Middle frontal gyrus (tissue), 1 donor: Measurements from ENCODE around the gene ACAT2.
"Not testable (repeated sequence)": the region's sequence is repeated elsewhere in the genome, so short reads cannot be mapped to it uniquely, and the experiment has no call there.

Experiments used
- DNase-seq: peaks from one replicate; pipeline ENCODE4 v3.0.0-alpha.2; 2015; ENCODE audit warnings: low spot score; ENCODE audit errors: extremely low spot score

Gene ACAT2

GRCh38 chr6:159761873-159762680 is at the start of gene ACAT2:
ACAT2 (plus strand) TSS chr6:159762045; CDS start chr6:159762088, 43 bp downstream.
- peak; percentile 97 for DNase-seq

DNA sequence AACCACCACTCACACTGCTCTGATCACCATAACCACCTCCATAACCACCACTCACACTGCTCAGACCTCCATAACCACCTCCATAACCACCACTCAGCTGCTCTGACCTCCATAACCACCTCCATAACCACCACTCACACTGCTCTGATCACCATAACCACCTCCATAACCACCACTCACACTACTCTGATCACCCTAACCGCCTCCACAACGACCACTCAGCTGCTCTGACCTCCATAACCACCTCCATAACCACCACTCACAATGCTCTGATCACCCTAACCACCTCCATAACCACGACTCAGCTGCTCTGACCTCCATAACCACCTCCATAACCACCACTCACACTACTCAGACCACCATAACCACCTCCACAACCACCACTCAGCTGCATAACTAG is 49.5 kb upstream of the ACAT2 start:
- DNase-seq: not testable (repeated sequence)

GRCh38 chr6:159713984-159714383 is 47.9 kb upstream of the ACAT2 start:
- DNase-seq: no peak

DNA sequence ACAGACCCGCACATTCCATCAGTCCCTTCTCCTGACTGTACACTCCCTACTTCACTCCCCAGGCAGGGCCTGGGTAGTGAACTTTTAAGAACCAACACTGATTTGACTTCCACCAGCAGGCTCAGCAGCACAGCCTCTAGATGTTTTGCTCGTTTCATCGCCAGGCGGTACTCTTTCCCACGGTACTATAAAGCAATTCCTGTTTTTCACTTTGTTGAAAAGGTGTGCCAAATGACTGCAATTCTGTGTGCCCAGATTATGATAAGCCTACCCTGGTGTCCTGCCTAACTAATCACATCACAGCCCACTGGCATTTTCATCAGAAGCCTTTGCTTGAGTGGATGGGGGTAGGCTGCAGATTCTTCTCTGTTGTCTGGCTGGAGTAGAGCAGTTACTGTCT is 47.4 kb upstream of the ACAT2 start:
- no peak for DNase-seq

- DNase-seq: no peak
Measured at GRCh38 chr6:159715166-159715565, 46.7 kb upstream of the ACAT2 start.

GRCh38 chr6:159715605-159716004 is 46.2 kb upstream of the ACAT2 start:
- DNase-seq: no peak

DNA sequence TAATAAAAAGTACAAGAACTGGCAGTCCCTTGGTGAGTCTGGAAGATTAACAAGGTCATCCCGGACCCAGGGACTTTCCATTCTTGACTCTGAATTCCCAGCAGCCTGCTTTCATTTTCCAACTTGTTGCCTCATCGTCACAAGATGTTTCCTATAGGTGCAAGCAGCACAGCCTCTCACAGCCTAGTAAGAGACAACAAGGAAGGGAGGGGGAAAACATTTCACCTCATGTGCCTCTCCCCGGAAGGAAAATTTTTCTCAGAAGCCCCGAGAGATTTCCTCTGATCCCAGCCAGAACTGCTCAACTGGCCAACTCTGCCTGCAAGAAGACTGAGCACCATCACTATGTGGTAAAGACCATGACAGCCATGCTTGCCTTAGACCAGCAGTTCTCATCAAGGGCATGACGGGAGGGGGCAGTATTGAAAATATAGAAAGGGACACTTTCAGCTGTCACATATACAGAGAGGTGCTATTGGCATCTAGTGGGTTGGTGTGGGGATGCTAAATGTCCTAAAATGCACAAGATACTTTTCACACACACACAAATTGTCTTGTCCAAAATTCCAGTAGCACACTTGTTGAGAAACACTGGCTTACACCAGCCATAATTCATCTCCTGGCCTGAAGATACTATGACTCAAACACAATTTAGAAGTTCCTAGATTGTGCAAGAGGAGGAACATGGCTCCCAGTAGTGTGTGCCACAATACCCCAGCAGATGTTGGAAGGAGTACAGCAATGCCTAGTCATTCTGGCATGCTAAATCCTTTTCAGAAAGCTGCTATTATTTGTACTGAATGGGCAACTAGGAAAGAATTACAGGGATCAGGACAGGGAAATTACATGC is 45.4 kb upstream of the ACAT2 start:
- DNase-seq: no peak

- no peak for DNase-seq
Measured at GRCh38 chr6:159718634-159719033, 43.2 kb upstream of the ACAT2 start.

DNA sequence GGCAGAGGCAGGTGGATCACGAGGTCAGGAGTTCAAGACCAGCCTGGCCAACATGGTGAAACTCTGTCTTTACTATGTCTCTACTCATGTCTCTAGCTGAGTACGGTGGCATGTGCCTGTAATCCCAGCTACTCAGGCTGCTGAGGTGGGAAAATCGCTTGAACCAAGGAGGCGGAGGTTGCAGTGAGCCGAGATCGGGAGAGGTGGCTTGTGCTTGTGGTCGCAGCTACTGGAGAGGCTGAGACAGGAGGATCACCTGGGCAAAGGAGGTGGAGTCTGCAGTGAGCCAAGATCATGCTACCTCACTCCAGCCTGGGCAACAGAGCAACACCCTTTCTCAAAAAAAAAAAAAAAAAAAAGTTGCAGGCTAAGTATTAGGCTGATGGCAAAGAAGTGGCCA is 42.6 kb upstream of the ACAT2 start:
- no peak for DNase-seq

DNA sequence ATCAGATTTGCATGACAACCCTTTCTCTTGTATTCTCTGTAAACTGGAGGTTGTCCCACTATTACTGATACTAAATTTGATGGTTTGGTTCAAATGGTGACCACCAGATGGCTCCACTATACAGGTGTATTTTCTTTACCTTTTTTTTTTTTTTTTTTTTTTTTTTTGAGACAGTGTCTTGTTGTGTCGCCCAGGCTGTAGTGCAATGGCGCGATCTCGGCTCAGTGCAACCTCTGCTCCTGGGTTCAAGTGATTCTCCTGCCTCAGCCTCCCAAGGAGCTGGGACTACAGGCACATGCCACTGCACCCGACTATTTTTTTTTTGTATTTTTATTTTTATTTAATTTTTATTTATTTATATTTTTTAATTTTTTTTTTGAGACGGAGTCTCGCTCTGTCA is 41.1 kb upstream of the ACAT2 start:
- DNase-seq: no peak

DNA sequence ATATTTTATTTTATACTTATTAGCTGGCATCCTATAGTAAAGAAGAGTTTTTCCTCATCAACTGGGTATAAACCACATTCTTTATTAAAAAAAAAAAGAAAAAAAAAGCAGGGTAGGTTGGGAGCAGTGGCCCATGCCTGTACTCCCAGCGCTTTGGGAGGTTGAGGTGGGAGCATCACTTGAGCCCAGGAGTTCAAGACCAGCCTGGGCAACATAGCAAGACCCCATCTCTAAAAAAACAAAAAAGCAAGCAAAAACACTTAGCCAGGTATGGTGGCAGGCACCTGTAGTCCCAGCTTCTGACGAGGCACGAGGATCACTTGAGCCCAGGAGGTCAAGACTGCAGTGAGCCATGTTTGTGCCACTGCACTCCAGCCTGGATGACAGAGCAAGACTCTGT is 39.9 kb upstream of the ACAT2 start:
- DNase-seq: not testable (repeated sequence)

GRCh38 chr6:159722655-159723054 is 39.2 kb upstream of the ACAT2 start:
- no peak for DNase-seq

- DNase-seq: no peak
Measured at GRCh38 chr6:159723259-159723658, 38.6 kb upstream of the ACAT2 start.

- DNase-seq: no peak
Measured at GRCh38 chr6:159724778-159725177, 37.1 kb upstream of the ACAT2 start.

- DNase-seq: not testable (repeated sequence)
Measured at GRCh38 chr6:159725208-159725607, 36.6 kb upstream of the ACAT2 start.

DNA sequence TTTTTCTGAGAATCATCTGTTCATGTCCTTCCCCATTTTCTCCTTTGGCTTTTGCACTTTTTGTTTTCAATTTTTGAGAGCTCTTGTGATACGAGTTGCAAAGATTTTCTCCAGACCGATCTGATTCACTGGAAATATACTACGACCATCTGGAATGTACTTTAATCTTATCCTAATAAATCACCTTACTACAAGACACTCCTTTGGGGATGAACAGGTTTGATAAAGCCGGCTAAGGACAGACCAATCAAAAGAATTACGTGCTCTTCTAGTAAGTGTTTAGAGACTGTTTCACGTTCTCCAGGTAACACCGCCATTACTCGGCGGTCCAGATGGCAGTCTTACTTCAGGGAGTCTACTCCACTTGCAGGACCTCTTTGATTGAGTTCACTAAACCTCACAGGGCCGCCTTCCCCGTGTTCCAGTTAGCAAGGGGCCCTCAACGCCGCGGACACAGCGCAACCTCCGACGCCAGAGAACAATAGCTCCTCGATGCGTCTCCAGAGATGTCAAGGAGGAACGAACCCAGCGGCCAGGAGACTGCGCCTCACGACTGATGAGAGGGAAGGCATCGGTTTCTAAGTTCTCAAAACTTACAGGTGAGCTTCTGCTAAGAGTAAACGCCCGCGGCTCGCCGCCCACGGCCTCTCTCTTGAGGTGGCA is 35.5 kb upstream of the ACAT2 start:
- no peak for DNase-seq

- DNase-seq: peak; percentile 84
Measured at GRCh38 chr6:159726918-159727716, 34.7 kb upstream of the ACAT2 start, which contains the start of gene WTAP. WTAP (plus strand) TSS chr6:159727506; CDS start chr6:159736266, 8,760 bp downstream.

GRCh38 chr6:159727717-159728445 is 34.0 kb upstream of the ACAT2 start:
- peak; percentile 3 for DNase-seq

- DNase-seq: no peak
Measured at GRCh38 chr6:159728531-159728964, 33.3 kb upstream of the ACAT2 start.
